Activated T-cell treated with anti-CD3 and anti-CD28 coated beads for 24 hours (primary cell): Measurements from ENCODE around the gene RPS29.

Experiments used
- DNase-seq: peaks from one replicate; pipeline ENCODE4 v3.0.0-alpha.2; 2020; ENCODE audit warnings: low read depth

The RPS29 gene

GRCh38 chr14:49550286-49551184, 35.6 kb downstream of the RPS29 start:
- DNase-seq, result no peak

GRCh38 chr14:49549881-49550280, 36.3 kb downstream of the RPS29 start:
- no peak for DNase-seq

- no peak for DNase-seq
Observed at GRCh38 chr14:49549446-49549845, 36.7 kb downstream of the RPS29 start.

- no peak for DNase-seq
Observed at GRCh38 chr14:49546766-49547165, 39.4 kb downstream of the RPS29 start.

GRCh38 chr14:49545716-49546115, 40.5 kb downstream of the RPS29 start:
- DNase-seq, result no peak

GRCh38 chr14:49545071-49545470, 41.1 kb downstream of the RPS29 start:
- DNase-seq, result no peak

- DNase-seq, result no peak
Observed at GRCh38 chr14:49541049-49541448, 45.1 kb downstream of the RPS29 start.

- no peak for DNase-seq
Observed at GRCh38 chr14:49538852-49539251, 47.3 kb downstream of the RPS29 start.
